Chondrocyte (in vitro differentiated cells): ENCODE results near the gene KRTAP5-3. TPM values are rescaled to one million over a fixed set of nuclear protein-coding genes. Genes with fewer than 3 reads are reported as not detected.
A peak's percentile ranks its signal among the peaks of the same experiment; 100 is the strongest.

ENCODE experiments used
- DNase-seq: peaks from one replicate; pipeline ENCODE4 v3.0.0; 2021; ENCODE audit warnings: mixed read lengths, low spot score
- H3K27ac Mint-ChIP-seq: one replicate; pipeline ENCODE4 v1.8.0; 2021; ENCODE audit warnings: mild to moderate bottlenecking, moderate library complexity, mixed read lengths; ENCODE audit not compliant: unreplicated experiment
- H3K27me3 Mint-ChIP-seq: 2 replicates; pipeline ENCODE4 v1.8.0; 2021; ENCODE audit warnings: low read depth, mixed read lengths
- H3K36me3 Mint-ChIP-seq: 2 replicates; pipeline ENCODE4 v1.8.0; 2021; ENCODE audit warnings: low read depth, mixed read lengths
- H3K4me1 Mint-ChIP-seq: 2 replicates; pipeline ENCODE4 v1.8.0; 2021; ENCODE audit warnings: low read depth, mild to moderate bottlenecking, mixed read lengths
- H3K4me3 Mint-ChIP-seq: one replicate; pipeline ENCODE4 v1.8.0; 2021; ENCODE audit warnings: mild to moderate bottlenecking, moderate library complexity, mixed read lengths; ENCODE audit not compliant: unreplicated experiment
- H3K9me3 Mint-ChIP-seq: 2 replicates; pipeline ENCODE4 v1.8.0; 2021; ENCODE audit warnings: low read depth, mixed read lengths
- total RNA-seq: library from RNA; stranded (reverse); gene quantifications from 3 replicates; pipeline ENCODE4 v1.2.1, GENCODE V29; 2021
- TF ChIP-seq, protein P1 (sequence below): fragments of 200-600 bp; sonication (generic); IDR thresholded peaks from 2 replicates; pipeline ENCODE4 v1.5.0; 2021; ENCODE audit warnings: antibody characterized with exemption, mild to moderate bottlenecking, moderate library complexity

Gene KRTAP5-3
- total RNA-seq, 1 donor from 2014 or later = not detected

DNA sequence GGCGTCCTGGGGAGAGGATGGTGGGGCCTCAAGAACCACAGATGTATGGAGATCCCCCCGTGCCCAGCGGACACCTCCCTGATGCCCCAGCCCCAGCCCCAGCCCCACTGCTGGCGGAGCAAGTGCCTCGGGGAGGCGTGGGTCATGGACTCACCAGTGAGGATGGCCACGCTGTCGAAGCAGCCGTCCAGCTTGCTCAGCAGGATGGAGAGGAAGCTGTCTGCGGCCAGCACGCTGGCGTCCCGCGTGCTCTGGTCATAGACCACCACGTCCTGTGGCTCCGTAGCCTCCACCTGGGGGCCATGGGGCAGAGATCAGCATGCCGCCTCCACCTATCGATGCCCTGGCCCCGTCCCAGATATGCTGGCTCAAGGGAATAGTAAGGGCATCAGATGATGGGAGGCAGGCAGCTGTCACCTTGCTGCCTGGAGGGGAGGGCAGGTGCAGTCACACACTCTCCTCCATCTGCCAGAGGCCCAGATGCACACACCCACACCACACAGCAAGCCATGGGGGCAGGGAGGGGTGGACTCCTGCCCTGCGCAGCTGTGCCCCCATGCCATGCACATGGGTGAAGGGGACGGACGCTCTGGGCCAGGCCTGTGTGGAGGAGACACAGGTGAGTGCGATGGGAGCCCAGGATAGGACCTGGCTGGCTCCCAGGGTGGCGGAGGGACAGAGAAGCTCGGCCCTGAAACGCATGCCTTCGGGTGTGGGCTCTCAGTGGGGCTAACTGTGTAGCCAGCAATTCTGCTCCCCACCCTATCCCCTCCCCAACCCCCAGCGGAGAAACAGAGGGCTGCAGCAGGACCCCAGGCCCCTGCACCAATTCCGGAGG, 44.3 kb downstream of the KRTAP5-3 start:
- Mint-ChIP-seq H3K4me1 (peaks cover 17% of the 10 kb centered on the region), H3K27me3 (no peaks in the 10 kb centered on the region), H3K4me3 (no peak overlapping the region), H3K9me3 (no peaks in the 10 kb centered on the region), H3K36me3 (no peaks in the 10 kb centered on the region), H3K27ac (no peak overlapping the region)
- peak; percentile 93 for DNase-seq
- TF ChIP-seq, protein P1, sequence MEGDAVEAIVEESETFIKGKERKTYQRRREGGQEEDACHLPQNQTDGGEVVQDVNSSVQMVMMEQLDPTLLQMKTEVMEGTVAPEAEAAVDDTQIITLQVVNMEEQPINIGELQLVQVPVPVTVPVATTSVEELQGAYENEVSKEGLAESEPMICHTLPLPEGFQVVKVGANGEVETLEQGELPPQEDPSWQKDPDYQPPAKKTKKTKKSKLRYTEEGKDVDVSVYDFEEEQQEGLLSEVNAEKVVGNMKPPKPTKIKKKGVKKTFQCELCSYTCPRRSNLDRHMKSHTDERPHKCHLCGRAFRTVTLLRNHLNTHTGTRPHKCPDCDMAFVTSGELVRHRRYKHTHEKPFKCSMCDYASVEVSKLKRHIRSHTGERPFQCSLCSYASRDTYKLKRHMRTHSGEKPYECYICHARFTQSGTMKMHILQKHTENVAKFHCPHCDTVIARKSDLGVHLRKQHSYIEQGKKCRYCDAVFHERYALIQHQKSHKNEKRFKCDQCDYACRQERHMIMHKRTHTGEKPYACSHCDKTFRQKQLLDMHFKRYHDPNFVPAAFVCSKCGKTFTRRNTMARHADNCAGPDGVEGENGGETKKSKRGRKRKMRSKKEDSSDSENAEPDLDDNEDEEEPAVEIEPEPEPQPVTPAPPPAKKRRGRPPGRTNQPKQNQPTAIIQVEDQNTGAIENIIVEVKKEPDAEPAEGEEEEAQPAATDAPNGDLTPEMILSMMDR = no peak

- Mint-ChIP-seq H3K4me1 (peaks cover 23% of the 10 kb centered on the region), H3K27ac (no peak overlapping the region), H3K36me3 (no peaks in the 10 kb centered on the region), H3K4me3 (no peak overlapping the region), H3K27me3 (no peaks in the 10 kb centered on the region), H3K9me3 (no peaks in the 10 kb centered on the region)
- TF ChIP-seq, protein P1 = no peak
- DNase-seq = no peak
These were observed 45.1 kb downstream of the KRTAP5-3 start for GRCh38 chr11:1563149-1563638.

- no peak overlapping the region for H3K27ac Mint-ChIP-seq
- H3K4me3 Mint-ChIP-seq = no peak overlapping the region
- H3K9me3 Mint-ChIP-seq = no peaks in the 10 kb centered on the region
- no peaks in the 10 kb centered on the region for H3K27me3 Mint-ChIP-seq
- TF ChIP-seq, protein P1 = no peak
- H3K36me3 Mint-ChIP-seq = peaks cover under 1% of the 10 kb centered on the region
- DNase-seq = no peak
- peaks cover 29% of the 10 kb centered on the region for H3K4me1 Mint-ChIP-seq
These were observed 45.7 kb downstream of the KRTAP5-3 start for GRCh38 chr11:1562469-1563148.

- H3K27ac Mint-ChIP-seq = no peak overlapping the region
- peaks cover 1% of the 10 kb centered on the region for H3K36me3 Mint-ChIP-seq
- H3K27me3 Mint-ChIP-seq = no peaks in the 10 kb centered on the region
- H3K4me3 Mint-ChIP-seq = no peak overlapping the region
- DNase-seq = no peak
- TF ChIP-seq, protein P1 = no peak
- no peaks in the 10 kb centered on the region for H3K9me3 Mint-ChIP-seq
- peaks cover 30% of the 10 kb centered on the region for H3K4me1 Mint-ChIP-seq
These were observed 46.3 kb downstream of the KRTAP5-3 start for GRCh38 chr11:1561955-1562354.

DNA sequence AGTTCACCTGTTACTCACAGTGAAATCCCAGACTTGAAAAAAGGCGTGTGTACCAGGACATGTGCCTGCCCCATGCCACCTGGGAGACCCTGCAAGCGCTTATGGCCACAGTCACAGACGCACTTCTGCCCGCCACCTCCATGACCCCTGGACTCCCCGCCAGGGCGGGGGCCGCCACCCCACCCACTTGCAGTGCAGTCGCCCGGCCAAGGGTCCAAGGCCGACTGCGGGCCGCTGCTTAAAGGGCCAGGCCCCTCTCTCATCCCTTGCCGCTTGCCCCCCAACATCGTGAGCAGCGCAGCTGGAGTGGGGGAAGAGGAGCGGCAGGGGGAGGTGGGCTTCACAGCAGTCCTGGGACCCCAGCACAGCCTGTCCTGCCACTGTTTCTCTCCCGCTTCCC, 47.0 kb downstream of the KRTAP5-3 start:
- no peaks in the 10 kb centered on the region for H3K9me3 Mint-ChIP-seq
- no peaks in the 10 kb centered on the region for H3K27me3 Mint-ChIP-seq
- TF ChIP-seq, protein P1 = no peak
- peaks cover 1% of the 10 kb centered on the region for H3K36me3 Mint-ChIP-seq
- H3K27ac Mint-ChIP-seq = no peak overlapping the region
- peaks cover 30% of the 10 kb centered on the region for H3K4me1 Mint-ChIP-seq
- DNase-seq = no peak
- H3K4me3 Mint-ChIP-seq = no peak overlapping the region
